Chondrocyte (in vitro differentiated cells): Measurements from ENCODE around the gene TH. TPM values are rescaled to one million over a fixed set of nuclear protein-coding genes. Genes with fewer than 3 reads are reported as not detected.

Source experiments
- DNase-seq: peaks from one replicate; pipeline ENCODE4 v3.0.0; 2021; ENCODE audit warnings: mixed read lengths, low spot score
- H3K27ac Mint-ChIP-seq: one replicate; pipeline ENCODE4 v1.8.0; 2021; ENCODE audit warnings: mild to moderate bottlenecking, moderate library complexity, mixed read lengths; ENCODE audit not compliant: unreplicated experiment
- H3K27me3 Mint-ChIP-seq: 2 replicates; pipeline ENCODE4 v1.8.0; 2021; ENCODE audit warnings: low read depth, mixed read lengths
- H3K36me3 Mint-ChIP-seq: 2 replicates; pipeline ENCODE4 v1.8.0; 2021; ENCODE audit warnings: low read depth, mixed read lengths
- H3K4me1 Mint-ChIP-seq: 2 replicates; pipeline ENCODE4 v1.8.0; 2021; ENCODE audit warnings: low read depth, mild to moderate bottlenecking, mixed read lengths
- H3K4me3 Mint-ChIP-seq: one replicate; pipeline ENCODE4 v1.8.0; 2021; ENCODE audit warnings: mild to moderate bottlenecking, moderate library complexity, mixed read lengths; ENCODE audit not compliant: unreplicated experiment
- H3K9me3 Mint-ChIP-seq: 2 replicates; pipeline ENCODE4 v1.8.0; 2021; ENCODE audit warnings: low read depth, mixed read lengths
- CTCF ChIP-seq: fragments of 200-600 bp; sonication (generic); IDR thresholded peaks from 2 replicates; pipeline ENCODE4 v1.5.0; 2021; ENCODE audit warnings: antibody characterized with exemption, mild to moderate bottlenecking, moderate library complexity
- long read RNA-seq: library from polyadenylated mRNA; stranded (forward); transcript quantifications from one replicate; pipeline ENCODE4 v2.0.0, GENCODE V29; 2021
- total RNA-seq: library from RNA; stranded (reverse); gene quantifications from 3 replicates; pipeline ENCODE4 v1.2.1, GENCODE V29; 2021

Gene TH
- total RNA-seq = not detected in 3 replicates
- long read RNA-seq = 0 reads

- Mint-ChIP-seq H3K36me3 (no peaks in the 10 kb centered on the region), H3K4me1 (peaks cover 3% of the 10 kb centered on the region), H3K9me3 (no peaks in the 10 kb centered on the region), H3K27me3 (peaks cover 2% of the 10 kb centered on the region), H3K27ac (no peak within 1 kb of the TSS), H3K4me3 (no peak within 1 kb of the TSS)
- TF ChIP-seq CTCF = no peak
- no peak for DNase-seq
Observed at GRCh38 chr11:2171591-2172003, at the start of gene TH. TSS of gene TH (minus strand) at chr11:2171815. CDS start at chr11:2171786, 29 bp downstream.

- Mint-ChIP-seq H3K27ac (no peak overlapping the region), H3K4me1 (no peaks in the 10 kb centered on the region), H3K36me3 (peaks cover 5% of the 10 kb centered on the region), H3K4me3 (no peak overlapping the region), H3K27me3 (peaks cover 57% of the 10 kb centered on the region), H3K9me3 (peaks cover 23% of the 10 kb centered on the region)
- TF ChIP-seq CTCF = no peak
- no peak for DNase-seq
Observed at GRCh38 chr11:2221024-2221423, 49.4 kb upstream of the TH start.

- Mint-ChIP-seq H3K4me1 (no peaks in the 10 kb centered on the region), H3K9me3 (peaks cover 20% of the 10 kb centered on the region), H3K27me3 (peaks cover 52% of the 10 kb centered on the region), H3K36me3 (peaks cover 5% of the 10 kb centered on the region), H3K27ac (no peak overlapping the region), H3K4me3 (no peak overlapping the region)
- TF ChIP-seq CTCF = no peak
- DNase-seq = no peak
Observed at GRCh38 chr11:2220173-2220771, 48.7 kb upstream of the TH start.

- no peak for DNase-seq
- peaks cover 49% of the 10 kb centered on the region for H3K27me3 Mint-ChIP-seq
- H3K4me1 Mint-ChIP-seq = no peaks in the 10 kb centered on the region
- peaks cover 19% of the 10 kb centered on the region for H3K9me3 Mint-ChIP-seq
- H3K27ac Mint-ChIP-seq = no peak overlapping the region
- H3K36me3 Mint-ChIP-seq = peaks cover 2% of the 10 kb centered on the region
- no peak overlapping the region for H3K4me3 Mint-ChIP-seq
- TF ChIP-seq CTCF = no peak
Observed at GRCh38 chr11:2219318-2220017, 47.9 kb upstream of the TH start.

- H3K27me3 Mint-ChIP-seq = peaks cover 49% of the 10 kb centered on the region
- H3K4me1 Mint-ChIP-seq = peaks cover 6% of the 10 kb centered on the region
- H3K36me3 Mint-ChIP-seq = no peaks in the 10 kb centered on the region
- H3K4me3 Mint-ChIP-seq = no peak overlapping the region
- no peak overlapping the region for H3K27ac Mint-ChIP-seq
- H3K9me3 Mint-ChIP-seq = peaks cover 10% of the 10 kb centered on the region
- no peak for DNase-seq
- TF ChIP-seq CTCF = no peak
Observed at GRCh38 chr11:2218031-2218633, 46.5 kb upstream of the TH start.
